ENCODE results near the gene WDR1.

WDR1 gene

DNA sequence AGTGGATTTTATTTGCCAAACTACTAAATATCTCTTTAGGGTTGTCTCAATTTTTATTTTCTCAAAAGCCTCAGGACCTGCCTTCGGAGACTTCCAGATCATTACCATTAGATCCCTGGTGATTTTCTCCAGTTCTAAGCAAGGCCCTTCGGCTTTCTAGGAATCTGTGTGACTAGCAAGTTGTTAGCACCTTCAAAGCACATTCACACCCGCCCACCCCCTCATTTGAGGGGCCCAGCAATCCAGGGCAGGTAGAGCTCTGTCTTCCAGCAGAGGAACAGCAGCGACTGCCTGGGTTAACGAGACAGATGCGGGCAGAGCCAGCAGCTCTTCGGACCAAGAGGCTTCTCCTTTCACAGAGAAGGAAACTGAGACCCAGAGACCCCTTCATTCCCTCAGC, 2.0 kb downstream of the WDR1 start:
- DNase-seq (ENCODE audit: low read depth, low spot score) = no peak

DNA sequence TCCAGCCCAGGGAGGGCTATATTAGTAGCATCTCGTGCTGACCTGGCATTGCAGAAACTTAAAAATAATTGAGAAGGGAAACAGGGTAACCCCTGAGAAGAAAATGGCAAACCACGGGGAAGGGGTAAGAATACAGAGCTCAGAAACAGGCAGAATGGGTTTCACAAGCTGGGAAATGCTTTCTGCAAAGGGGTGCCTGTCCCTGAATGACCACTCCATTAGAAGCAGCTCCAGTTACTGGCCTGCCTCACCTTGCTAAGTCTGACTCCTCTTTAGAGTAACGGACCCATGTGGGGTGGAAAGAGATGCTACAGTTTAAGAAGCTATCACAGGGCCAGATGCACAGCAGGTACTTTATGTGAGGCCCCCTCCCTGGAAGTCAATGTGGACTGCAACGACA, 2.5 kb downstream of the WDR1 start:
- DNase-seq (ENCODE audit: low read depth, low spot score) = no peak

DNA sequence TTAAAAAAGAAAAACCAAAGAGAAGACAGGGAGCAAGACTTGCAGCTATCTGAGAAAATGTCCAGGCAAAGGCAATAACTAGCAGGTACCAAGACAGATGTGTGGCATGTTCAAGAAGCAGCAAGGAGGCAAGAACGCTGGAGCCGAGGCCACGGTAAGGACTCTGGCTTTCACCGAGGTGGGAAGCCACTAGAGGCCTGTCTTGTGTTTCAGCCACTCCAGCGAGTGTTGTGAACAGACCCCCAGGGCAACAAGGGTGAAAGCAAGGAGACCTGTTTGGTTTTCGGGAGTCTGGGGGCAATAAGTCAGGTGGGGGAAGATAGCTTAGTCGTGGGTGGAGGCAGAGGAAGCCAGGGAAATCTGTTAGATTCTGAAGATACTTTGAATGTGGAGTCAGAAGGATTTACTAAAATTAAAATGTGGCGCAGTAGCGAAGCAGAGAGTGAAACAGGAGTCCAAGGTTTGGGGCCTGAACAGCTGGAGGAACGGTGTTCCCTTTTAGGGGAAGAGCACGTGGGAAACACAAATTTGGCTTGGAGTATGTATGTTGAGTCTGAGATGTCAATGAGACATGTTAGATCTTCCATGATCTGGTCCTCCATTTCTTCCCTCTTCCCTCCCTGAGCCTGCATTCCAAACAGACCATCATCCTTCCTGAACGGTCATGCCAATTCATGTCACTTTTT, 3.1 kb downstream of the WDR1 start:
- no peak for DNase-seq (ENCODE audit: low read depth, low spot score)

- DNase-seq (ENCODE audit: low read depth, low spot score) = no peak
Measured at GRCh38 chr4:10112658-10113284, 3.8 kb downstream of the WDR1 start.

GRCh38 chr4:10111067-10111801, 5.4 kb downstream of the WDR1 start:
- no peak for DNase-seq (ENCODE audit: low read depth, low spot score)

DNA sequence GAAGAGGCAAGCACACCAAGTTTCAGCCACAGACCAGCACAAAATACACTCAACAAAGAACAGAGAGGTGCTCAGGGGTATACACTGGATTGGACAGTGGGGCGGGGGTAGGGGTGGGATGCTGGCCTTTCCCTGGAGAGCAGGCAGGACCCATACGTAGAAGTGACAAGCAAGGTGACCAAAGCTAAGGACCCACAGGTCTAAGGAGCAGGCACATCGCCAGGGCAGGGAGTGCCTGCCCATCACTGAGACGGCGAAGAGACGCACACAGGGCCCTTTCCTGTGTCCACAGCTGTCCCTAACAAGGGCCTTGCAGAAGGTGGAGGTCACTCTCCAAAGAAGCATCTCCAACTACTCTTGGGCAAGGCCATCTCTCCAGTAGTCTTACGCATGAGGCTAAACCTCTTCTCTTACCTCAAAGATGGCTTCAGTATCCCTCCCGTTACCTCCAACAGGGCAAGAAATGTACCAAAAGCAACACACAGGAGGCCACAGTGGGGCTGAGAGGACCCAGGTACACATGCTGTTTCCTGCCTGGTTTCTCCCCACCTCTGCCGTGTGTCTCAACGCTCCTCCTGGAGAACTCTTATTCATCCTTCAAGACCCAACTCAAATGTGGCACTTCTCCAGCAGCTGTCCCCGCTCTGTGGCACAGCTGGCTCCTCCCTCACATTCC, 6.5 kb downstream of the WDR1 start:
- no peak for DNase-seq (ENCODE audit: low read depth, low spot score)

GRCh38 chr4:10108818-10109783, 7.5 kb downstream of the WDR1 start:
- DNase-seq (ENCODE audit: low read depth, low spot score) = peak; percentile 59

- peak; percentile 34 for DNase-seq (ENCODE audit: low read depth, low spot score)
Measured at GRCh38 chr4:10108391-10108790, 8.2 kb downstream of the WDR1 start.

- peak; percentile 61 for DNase-seq (ENCODE audit: low read depth, low spot score)
Measured at GRCh38 chr4:10107111-10108091, 9.2 kb downstream of the WDR1 start.

DNA sequence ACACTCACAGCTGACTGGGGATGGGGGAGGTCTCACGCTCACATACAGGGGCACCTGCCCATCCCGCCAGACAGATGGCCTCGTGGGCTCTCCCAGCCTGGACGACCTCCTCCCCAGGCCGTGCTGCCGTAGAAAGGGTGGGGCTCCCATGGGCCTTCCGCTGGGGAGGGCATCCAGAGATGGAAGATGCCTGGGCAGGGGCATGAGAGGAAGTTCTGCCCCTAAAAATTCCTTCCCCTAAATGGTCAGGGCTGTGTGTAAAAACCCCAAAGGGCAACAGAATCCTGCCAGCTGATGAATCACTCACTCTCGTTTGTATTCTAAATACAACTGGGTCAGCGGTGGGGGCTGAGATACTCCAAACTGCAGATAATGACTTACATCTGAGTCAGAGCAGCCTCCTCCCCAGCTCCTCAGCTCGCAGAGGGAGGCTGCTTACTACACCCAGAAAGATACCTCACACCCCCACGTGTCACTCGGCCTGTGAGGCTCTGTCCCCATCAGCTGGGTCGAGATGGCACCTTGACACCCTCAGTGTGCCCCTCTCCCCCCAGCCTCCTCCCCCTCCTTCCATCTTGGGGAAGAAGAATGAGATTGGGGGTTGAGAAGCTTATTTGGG, 10.1 kb downstream of the WDR1 start:
- DNase-seq (ENCODE audit: low read depth, low spot score) = peak; percentile 95

- no peak for DNase-seq (ENCODE audit: low read depth, low spot score)
Measured at GRCh38 chr4:10105920-10106319, 10.7 kb downstream of the WDR1 start.

- no peak for DNase-seq (ENCODE audit: low read depth, low spot score)
Measured at GRCh38 chr4:10105421-10105820, 11.2 kb downstream of the WDR1 start.

DNA sequence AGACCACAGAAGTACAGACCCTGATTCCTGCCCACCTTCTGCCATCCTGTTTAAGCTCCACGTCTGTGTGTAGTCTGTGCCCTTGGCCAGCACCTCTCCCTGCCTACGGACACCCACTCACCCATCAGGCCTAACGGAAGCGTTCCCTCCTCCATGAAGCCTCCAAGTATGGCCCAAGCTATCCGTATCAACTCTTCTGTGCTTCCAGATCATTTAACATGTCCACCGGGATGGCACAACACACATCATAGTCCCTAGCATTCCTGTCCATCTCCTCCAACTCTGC, 11.7 kb downstream of the WDR1 start:
- no peak for DNase-seq (ENCODE audit: low read depth, low spot score)

GRCh38 chr4:10104211-10104990, 12.2 kb downstream of the WDR1 start:
- peak; percentile 38 for DNase-seq (ENCODE audit: low read depth, low spot score)

- DNase-seq (ENCODE audit: low read depth, low spot score) = no peak
Measured at GRCh38 chr4:10102474-10103332, 13.9 kb downstream of the WDR1 start.

- no peak for DNase-seq (ENCODE audit: low read depth, low spot score)
Measured at GRCh38 chr4:10101671-10102473, 14.7 kb downstream of the WDR1 start.

DNA sequence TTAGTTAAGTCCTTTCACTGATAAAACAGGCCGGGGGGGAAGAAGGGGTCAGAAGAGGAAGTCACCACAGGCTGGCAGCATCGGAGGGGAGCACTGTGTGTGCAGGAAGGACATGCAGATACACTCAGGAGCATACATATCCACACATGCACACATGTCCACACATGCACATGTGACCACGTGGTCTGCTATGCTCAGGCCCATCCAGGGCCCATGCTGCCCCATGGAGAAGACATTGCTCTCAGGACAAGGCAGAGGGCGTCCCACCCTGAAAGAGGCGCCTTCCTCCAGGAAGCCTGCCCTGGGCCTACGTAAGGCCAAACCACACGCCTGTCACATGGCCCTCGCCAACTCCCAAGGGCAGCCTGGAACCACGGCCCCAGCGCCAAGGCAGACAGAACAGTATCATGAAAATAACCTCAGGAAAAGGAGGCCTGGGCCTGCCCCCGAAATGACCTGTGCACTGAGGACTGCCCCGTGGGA, 15.8 kb downstream of the WDR1 start:
- DNase-seq (ENCODE audit: low read depth, low spot score) = no peak

All from astrocyte of the hippocampus (primary cell).